ENCODE measurements around the gene SOX6. TPM values are rescaled to one million over a fixed set of nuclear protein-coding genes. Genes with fewer than 3 reads are reported as not detected.

The SOX6 gene
- total RNA-seq, 1 experiment from 2014 or later, result not detected

GRCh38 chr11:16404781-16405285 is 48.5 kb upstream of the SOX6 start:
- Mint-ChIP-seq H3K27me3 (ENCODE audit: low read depth) (peaks cover 98% of the 10 kb centered on the region), H3K36me3 (ENCODE audit: insufficient read depth in 1 of 3, low read depth in 3 of 3) (no peaks in the 10 kb centered on the region; a peak in 1 of 7 replicates), H3K4me3 (no peak overlapping the region), H3K4me1 (peaks cover 18 to 35% of the 10 kb centered on the region in 2 experiments), H3K27ac (no peak overlapping the region), H3K9me3 (peaks cover 0 to 3% of the 10 kb centered on the region in 2 experiments; a peak in 1 of 5 replicates)
- no peaks in the 10 kb centered on the region for H3K9me3 ChIP-seq (ENCODE audit: control insufficient read depth, low read depth, low read length)
- no peak overlapping the region for H2AFZ ChIP-seq (ENCODE audit: low read length)
- H4K8ac ChIP-seq (replicated peaks; ENCODE audit: insufficient read length, low read depth, low read length), result no peak overlapping the region
- no peak for DNase-seq
- H4K5ac ChIP-seq (ENCODE audit: insufficient read length, low read depth, low read length), result no peak overlapping the region
- no peak overlapping the region for H3K4ac ChIP-seq (ENCODE audit: low read depth, low read length)
- no peak overlapping the region for H3K18ac ChIP-seq (ENCODE audit: insufficient read length, low read depth, low read length)
- H3T11ph ChIP-seq (ENCODE audit: low read length), result no peak overlapping the region
- no peak overlapping the region for H3K56ac ChIP-seq (ENCODE audit: insufficient read length, low read depth, low read length)
- TF ChIP-seq, protein P1, sequence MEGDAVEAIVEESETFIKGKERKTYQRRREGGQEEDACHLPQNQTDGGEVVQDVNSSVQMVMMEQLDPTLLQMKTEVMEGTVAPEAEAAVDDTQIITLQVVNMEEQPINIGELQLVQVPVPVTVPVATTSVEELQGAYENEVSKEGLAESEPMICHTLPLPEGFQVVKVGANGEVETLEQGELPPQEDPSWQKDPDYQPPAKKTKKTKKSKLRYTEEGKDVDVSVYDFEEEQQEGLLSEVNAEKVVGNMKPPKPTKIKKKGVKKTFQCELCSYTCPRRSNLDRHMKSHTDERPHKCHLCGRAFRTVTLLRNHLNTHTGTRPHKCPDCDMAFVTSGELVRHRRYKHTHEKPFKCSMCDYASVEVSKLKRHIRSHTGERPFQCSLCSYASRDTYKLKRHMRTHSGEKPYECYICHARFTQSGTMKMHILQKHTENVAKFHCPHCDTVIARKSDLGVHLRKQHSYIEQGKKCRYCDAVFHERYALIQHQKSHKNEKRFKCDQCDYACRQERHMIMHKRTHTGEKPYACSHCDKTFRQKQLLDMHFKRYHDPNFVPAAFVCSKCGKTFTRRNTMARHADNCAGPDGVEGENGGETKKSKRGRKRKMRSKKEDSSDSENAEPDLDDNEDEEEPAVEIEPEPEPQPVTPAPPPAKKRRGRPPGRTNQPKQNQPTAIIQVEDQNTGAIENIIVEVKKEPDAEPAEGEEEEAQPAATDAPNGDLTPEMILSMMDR (conservative IDR thresholded peaks at IDR 0.05), result no peak
- no peaks in the 10 kb centered on the region for H3K79me2 ChIP-seq (ENCODE audit: insufficient read depth, low read length)
- H3K79me1 ChIP-seq (ENCODE audit: insufficient read depth, low read depth, low read length, poor library complexity, severe bottlenecking), result no peaks in the 10 kb centered on the region
- H2BK12ac ChIP-seq (ENCODE audit: insufficient read length, low read depth, low read length), result no peak overlapping the region
- H3K27me3 ChIP-seq (ENCODE audit: insufficient read depth, low read length), result peaks cover 47% of the 10 kb centered on the region
- no peak overlapping the region for H2AK5ac ChIP-seq (ENCODE audit: insufficient read length, low read length)
- no peak overlapping the region for H3K27ac ChIP-seq (ENCODE audit: insufficient read length, low read depth, low read length)
- no peaks in the 10 kb centered on the region; the same call in 1 of the 2 replicates for H3K4me1 ChIP-seq (ENCODE audit: insufficient read depth, low read length)
- H2BK15ac ChIP-seq (ENCODE audit: low read depth, low read length), result no peak overlapping the region
- no peak overlapping the region for H2BK20ac ChIP-seq (ENCODE audit: low read depth, low read length, poor library complexity, severe bottlenecking)
- no peaks in the 10 kb centered on the region for H3K23me2 ChIP-seq (ENCODE audit: insufficient read length, low read depth, low read length, poor library complexity, severe bottlenecking)
- no peak overlapping the region for H4K91ac ChIP-seq (ENCODE audit: insufficient read length, low read depth, low read length)
- H3K23ac ChIP-seq (ENCODE audit: insufficient read length, low read depth, low read length), result no peak overlapping the region
- no peak overlapping the region for H2BK5ac ChIP-seq (ENCODE audit: insufficient read length, low read length)
- H4K20me1 ChIP-seq (ENCODE audit: control insufficient read depth, insufficient read depth, insufficient read length), result no peaks in the 10 kb centered on the region
- H3K4me2 ChIP-seq (ENCODE audit: insufficient read depth, insufficient read length, low read length), result no peak overlapping the region
- WGBS (ENCODE audit: extremely low coverage, insufficient read length, low lambda C conversion rate), result no CpG with 5 or more reads among the region's 4 CpGs
- H2BK120ac ChIP-seq (ENCODE audit: low read depth, low read length, poor library complexity, severe bottlenecking), result no peak overlapping the region
- H3K14ac ChIP-seq (ENCODE audit: insufficient read depth, low read length), result no peak overlapping the region
- no peak overlapping the region for H3K9ac ChIP-seq (ENCODE audit: extremely low read depth, insufficient read length, low read length)
